ENCODE data around the gene DDX42.
"Not testable (repeated sequence)": the region's sequence is repeated elsewhere in the genome, so short reads cannot be mapped to it uniquely, and the experiment has no call there.

Gene DDX42

DNA sequence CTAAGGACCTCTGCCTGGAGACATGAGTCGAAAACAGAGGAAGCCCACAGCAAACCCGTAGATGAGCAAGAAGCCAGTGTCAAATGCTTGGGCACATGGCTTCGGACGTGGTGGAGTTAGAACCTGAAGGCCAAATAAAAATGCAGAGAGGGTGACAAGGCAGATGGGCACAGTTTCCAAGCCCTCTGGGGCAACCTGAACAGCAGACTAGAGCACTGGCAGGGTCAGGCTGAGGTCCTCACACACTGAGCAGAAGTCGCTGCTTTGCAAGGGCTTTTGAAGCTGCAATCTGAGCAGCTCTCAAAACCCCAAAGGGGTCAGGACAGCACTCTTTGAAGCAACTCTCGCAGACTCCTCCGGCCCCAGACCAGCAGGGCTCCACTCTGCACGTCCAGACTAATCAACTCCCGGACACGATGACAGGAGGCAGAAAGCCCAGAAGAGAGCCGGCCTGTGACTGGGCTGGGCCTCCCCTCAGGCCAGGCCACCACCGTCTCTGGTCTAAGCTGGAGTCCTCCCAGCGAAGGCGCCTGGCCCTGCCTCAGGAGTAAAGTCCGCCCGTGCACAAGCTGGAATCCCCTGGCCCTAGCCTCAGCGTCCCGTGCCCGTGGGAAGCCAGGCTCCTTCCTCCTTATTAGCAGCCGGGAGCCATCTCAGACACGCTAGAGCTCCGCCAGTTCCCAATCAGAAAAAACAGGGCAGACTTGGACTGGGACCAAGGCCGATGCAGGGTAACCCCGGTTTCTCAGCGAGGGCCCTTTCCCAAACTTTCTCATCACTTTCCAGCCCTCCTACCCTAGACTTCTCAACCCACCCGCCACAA lies 67.6 kb downstream of the DDX42 start:
- no peak for DNase-seq

DNA sequence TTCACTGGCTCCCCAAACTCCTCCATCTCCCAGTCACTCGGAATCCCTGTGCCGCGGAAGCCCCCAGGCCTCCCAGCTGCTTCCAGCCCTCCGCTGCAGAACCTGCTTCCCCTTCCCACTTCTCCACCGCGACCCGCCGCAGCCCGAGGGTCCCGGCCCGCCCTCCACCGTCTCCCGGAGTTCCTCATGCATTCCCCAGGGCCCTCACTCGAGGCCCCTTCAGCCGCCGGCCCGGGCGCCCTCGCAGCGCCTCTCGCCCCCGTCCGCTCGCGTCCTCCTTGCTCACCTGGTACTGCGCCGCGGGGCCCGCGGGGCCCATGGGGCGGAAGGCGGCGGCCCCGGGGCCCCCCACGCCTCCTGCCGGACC lies 68.2 kb downstream of the DDX42 start:
- no peak for DNase-seq

DNA sequence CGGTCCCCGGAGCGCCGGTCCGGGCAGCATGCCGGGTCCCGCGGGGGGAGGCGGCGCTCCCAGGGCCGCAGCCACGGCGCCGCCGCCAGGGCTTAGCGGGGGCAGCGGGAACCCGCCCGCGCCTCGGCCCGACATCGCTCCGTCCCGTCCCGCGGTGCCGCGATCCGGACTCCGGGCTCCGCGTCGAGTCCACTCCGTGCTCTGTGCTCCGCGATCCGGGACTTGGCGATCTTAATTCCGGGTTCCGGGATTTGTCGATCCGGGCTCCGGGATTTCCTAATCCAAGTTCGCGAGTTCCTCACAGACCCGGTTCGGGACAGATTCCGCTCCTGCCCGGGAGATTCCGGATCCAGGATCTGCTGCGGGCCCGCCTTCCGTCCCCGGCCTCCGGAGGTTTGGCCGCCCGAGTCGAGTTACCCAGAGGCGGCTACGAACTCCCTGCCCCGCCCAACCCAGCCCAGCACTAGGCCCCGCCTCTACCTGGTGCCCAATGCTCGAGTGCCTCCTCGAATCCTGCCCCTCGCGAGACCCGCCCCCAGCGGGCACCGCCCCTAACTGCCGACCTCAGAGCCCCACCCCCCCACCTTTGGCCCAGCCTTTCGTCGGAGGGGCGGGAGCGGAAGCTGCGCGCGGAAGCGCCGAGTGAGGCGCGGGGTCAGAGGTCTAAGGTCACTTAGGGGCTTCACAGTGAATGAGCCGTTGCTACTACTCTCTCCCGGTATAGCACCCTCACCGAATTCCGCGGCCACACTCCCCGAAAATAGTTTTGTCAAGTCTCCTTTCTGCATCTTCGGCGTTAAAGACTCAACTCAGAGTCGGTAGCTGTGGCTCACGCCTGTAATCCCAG lies 68.8 kb downstream of the DDX42 start, which contains the start of gene SMARCD2:
SMARCD2 (minus strand) TSS at position 146 of the 847 bp plus-strand sequence; CDS start at position 135, 11 bp downstream.
- DNase-seq, result peak; percentile 96

DNA sequence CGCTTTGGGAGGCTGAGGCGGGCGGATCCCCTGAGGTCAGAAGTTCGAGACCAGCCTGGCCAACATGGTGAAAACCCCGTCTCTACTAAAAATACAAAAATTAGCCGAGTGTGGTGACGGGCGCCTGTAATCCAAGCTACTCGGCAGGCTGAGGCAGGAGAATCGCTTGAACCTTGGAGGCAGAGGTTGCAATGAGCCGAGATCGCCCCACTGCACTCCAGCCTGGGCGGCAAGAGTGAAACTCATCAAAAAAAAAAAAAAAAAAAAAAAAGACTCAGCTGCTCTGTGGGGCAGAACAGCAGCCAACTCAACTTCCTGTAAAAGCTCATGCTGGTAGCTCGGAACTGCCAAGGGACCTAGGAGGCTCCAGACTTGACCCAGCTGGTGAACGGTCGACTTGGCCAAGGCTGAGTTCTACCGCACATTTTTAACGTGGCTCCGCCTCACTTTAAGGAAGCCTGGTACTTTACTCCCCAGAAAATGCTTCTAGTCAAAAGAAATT lies 69.5 kb downstream of the DDX42 start:
- DNase-seq, result not testable (repeated sequence)

DNA sequence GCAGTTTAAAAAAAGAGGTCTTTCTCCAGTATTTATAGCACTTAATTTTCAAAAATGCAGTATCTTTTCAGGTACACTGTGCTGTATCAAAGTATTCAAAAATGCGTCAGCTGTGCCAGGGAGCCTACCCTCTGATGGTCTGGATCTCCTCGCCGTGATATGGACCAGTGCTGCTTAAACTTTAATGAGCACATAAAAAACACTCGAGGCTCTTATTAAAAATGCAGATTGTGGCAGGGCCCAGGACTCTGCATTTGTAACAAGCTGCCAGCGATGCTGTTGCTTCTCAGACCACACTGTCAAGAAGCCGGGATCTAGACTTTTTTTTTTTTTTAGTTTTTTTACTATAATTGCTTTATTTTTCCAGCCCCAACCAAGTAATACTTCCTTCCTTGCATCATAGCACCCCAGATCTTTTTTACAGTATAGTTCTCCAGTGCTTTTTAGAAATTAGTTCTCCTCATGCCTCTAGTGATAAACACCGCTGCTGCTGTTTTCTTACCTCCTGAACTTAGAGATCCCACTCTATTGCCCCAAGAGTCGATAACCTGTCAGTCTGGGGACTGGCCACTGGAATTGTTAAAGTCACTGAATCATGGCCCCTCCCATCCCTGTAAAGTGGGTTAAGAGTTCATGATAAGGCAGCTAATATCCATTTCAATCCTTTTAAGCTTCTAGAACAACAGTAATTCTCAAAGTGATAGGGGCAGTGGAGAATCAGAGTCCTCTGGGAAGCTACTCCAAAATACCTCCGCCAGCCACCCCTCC lies 70.1 kb downstream of the DDX42 start:
- no peak for DNase-seq

DNA sequence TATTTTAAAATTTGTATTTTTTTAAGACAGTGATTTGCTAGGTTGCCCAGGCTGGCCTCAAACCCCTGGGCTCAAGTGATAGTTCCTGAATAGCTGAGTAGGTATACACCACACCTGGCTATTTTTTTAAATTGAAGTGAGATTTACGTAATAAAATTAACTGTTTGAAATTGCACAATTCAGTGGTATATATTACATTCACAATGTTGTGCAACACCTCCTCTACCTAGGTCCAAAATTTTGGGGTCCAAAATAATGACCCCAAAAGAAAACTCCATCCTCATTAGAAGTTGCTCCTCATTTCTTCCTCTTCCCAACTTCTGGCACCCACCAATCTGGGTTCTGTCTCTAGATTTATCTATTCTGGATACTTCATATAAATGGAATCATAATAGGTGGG lies 71.5 kb downstream of the DDX42 start:
- no peak for DNase-seq

DNA sequence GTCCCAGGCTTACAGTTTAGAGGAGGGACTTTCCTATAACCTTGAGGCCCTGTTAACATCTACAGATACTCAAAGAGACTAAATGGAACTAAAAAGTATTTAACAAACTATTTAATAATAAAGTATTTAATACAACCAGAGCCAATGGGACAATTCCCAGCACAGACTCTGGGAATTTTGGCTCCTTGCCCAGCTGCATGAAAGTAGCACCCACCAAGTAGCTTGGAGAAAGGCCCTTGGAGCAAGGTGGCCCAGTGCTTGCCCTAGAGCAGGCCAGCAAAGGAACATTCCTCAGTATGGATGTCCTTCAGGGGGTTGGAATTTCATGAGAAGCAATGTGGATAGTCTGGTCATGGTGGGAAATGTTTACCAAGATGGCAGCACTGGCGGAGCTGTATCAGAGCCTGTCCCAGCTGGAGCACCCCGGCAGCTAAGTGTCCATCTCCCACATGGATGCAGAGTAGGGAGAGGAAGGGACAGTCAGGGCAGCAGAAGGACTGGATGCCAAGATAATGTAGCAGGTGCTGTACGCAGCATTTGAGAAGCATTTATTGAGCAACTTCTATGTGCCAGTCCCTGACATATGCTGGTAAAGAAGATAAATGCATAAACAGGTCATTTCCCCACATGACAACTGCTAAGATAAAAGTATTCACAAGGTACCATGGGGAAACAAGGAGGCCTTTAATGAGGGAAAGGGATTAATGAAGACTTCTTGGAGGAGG lies 73.7 kb downstream of the DDX42 start:
- DNase-seq, result no peak

DNA sequence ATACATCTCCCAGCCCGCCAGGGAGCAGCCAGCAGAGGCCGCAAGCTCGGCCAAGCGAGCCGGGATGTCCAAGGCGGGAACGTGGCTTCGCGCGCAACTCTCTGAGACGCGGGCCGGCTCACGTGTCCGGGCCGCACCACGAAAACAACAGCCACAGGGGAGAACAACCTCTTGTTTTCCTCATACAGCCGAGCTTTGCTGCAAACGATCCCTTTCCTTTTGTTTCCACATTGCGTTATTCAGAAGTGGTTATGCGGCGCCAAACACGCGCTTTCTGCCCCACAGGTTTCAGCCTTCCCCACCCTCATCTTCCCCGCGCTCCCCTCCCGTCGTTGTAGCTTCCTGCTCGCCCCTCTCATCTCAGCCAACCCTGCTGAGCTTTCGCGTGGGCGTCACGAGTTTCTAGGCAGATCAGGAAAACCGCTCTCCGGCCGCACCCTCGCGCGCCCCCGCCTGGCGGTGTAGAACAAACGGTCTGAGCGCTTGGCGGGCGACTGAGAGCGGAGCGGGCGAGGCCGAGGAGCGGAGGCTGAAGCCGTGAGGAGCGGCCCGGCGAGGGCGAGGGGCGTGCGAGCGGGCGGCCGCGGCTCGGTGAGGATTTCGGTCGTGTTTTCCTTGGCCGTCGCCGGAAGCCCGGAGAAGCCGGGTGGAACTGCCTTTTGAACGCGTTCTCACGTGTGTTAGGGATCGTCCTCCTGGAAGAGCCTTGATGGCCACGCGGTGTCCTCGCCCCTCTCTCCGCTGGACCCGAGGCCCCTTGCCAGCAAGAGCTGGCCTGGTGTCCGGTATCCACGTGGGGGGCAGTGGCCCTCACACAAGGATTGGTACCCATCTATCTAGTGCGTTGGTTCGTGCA lies 75.1 kb downstream of the DDX42 start:
- no peak for DNase-seq

DNA sequence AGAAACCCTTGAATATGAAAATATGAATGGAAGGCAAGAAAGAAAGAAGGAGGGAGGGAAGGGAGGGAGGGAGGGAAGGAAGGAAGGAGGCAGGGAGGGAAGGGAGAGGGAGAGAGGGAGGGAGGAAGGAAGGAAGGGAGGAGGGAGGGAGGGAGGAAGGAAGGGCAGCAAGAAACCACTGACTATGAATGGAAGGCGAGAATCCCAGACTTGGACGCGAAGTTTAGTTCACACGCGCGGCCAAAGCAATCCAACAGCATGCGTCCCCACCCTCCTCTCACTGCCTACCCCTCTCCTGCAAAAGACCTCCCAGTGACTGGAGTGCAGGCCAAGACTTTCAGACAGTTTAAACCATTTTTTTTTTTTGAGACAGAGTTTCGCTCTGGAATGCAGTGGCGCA lies 76.4 kb downstream of the DDX42 start:
- no peak for DNase-seq

DNA sequence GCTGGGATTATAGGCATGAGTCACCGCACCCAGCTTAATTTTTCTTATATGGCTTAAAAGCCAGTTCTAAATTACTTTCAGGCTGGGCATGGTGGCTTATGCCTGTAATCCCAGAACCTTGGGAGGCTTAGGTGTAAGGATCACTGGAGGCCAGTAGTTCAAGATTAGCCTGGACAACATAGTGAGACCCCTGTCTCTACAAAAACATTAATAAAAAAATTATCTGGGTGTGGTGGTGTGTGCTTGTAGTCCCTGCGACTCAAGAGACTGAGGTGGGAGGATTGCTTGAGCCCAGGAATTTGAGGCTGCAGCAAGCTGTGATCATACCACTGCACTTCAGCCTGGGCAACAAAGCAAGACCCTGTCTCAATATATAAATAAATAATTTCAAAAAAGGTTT lies 79.3 kb downstream of the DDX42 start:
- no peak for DNase-seq

DNA sequence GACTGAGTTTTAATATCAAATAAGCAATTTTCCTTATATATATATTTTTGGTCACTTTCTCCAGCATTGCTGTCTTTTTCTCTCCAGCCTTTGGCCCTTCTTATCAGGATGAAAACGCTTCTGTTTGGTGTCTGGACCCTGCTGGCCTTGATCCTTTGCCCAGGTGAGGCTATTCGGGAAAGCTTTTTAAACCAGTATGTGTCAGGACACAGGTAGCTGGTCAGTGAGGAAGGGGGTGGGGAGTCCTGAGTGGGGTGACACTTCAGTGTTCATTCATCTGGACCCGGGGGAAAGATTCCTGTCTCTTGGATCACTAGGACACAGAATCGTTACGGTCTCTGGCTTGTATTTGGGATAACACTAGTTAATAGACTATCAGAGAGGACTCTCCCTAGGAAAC lies 80.7 kb downstream of the DDX42 start:
- no peak for DNase-seq

DNA sequence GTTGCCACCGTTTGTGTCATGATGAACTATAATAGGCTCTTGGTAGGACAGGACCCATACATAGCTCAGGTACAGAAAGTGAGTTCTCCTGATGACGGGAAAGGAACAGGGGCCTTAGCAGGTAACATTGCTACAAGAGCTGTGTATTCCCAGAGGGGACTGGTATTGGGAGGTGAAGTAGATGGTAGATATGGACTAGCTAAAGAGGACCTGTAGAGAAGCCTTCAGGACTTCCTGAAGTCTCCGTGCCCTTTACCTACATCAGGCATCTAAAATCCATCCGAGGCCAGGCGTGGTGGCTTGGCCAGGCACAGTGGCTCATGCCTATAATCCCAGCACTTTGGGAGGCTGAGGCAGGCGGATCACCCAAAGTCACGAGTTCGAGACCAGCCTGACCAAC lies 81.2 kb downstream of the DDX42 start:
- DNase-seq, result no peak

DNA sequence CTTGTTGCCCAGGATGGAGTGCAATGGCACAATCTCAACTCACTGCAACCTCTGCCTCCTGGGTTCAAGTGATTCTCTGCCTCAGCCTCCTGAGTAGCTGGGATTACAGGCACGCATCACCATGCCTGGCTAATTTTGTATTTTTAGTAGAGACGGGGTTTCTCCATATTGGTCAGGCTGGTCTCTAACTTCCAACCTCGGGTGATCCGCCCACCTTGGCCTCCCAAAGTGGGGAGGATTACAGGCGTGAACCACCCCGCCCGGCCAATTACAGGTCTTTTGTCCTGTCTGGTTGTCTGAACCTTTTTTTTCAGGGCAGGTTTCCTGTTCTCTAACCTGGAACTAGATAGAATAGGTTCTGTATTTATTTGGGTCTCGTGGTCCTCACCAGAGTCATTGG lies 82.5 kb downstream of the DDX42 start:
- DNase-seq, result not testable (repeated sequence)

DNA sequence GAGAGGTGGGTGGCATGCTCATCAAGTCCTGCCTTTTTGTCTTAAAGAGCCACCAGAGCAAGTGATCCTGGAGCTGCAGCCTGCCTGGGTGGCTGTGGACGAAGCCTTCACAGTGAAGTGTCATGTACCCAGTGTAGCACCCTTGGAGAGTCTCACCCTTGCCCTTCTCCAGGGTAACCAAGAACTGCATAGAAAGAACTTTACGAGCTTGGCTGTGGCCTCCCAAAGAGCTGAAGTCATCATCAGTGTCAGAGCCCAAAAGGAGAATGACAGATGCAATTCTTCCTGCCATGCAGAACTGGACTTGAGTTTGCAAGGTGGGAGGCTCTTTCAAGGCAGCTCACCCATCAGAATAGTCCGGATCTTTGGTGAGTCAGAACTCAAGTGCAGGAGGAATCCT lies 85.3 kb downstream of the DDX42 start:
- no peak for DNase-seq

DNA sequence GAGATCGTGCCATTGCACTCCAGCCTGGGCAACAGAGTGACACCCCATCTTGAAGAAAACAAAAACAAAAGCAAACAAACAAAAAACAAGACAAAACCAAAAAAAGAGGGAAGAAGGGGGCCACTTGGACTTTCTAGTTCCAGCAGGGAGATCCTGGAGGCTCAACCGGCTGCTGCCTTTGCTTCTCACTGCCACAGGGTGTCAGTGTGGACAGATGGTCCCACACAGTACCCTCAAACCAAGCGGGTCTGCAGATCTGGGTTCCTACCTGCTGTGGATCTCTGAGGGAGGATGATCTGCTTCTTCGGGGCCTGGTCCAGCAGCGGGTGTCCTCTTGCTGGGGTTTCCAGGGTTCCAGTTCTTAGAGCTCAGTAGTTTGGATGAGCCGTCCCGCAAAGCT lies 92.7 kb downstream of the DDX42 start:
- DNase-seq, result not testable (repeated sequence)

Measured in NCI-H446 treated with DMSO at 0.1 percent for 48 hours (cell line).